Epithelial cell of proximal tubule (primary cell): ENCODE data around the gene FBXL15. TPM values are rescaled to one million over a fixed set of nuclear protein-coding genes. Genes with fewer than 3 reads are reported as not detected.

Experiments used
- DNase-seq: peaks from one replicate; pipeline ENCODE4 v3.0.0-alpha.2; 2011; ENCODE audit warnings: low read depth
- H3K4me3 ChIP-seq: 2 replicates; pipeline ENCODE4 v1.5.1; 2011; ENCODE audit warnings: low read depth, mild to moderate bottlenecking, low read length
- CTCF ChIP-seq: conservative IDR thresholded peaks from 2 replicates; pipeline ENCODE4 v1.5.1; 2012; ENCODE audit warnings: low read depth, mild to moderate bottlenecking, low read length
- total RNA-seq: library from RNA; depleted of rRNA; stranded (reverse); fragments of >200 nt; gene quantifications from 2 replicates; pipeline ENCODE4 v1.2.3, GENCODE V29; 2015

Gene FBXL15
- total RNA-seq, 1 donor from 2014 or later, result 34.6 TPM

- no peak overlapping the region for H3K4me3 ChIP-seq
- no peak for DNase-seq
- TF ChIP-seq CTCF, result no peak
Measured at GRCh38 chr10:102382871-102383270, 37.8 kb upstream of the FBXL15 start.

GRCh38 chr10:102384053-102384452 lies 36.6 kb upstream of the FBXL15 start:
- no peak for DNase-seq
- TF ChIP-seq CTCF, result peak; percentile 23
- H3K4me3 ChIP-seq, result no peak overlapping the region

GRCh38 chr10:102384606-102385429 lies 35.8 kb upstream of the FBXL15 start:
- no peak for TF ChIP-seq CTCF
- DNase-seq, result no peak
- no peak overlapping the region for H3K4me3 ChIP-seq

GRCh38 chr10:102389894-102390293 lies 30.7 kb upstream of the FBXL15 start:
- DNase-seq, result no peak
- H3K4me3 ChIP-seq, result no peak overlapping the region
- no peak for TF ChIP-seq CTCF

- TF ChIP-seq CTCF, result no peak
- no peak for DNase-seq
- H3K4me3 ChIP-seq, result no peak overlapping the region
Measured at GRCh38 chr10:102392306-102392705, 28.3 kb upstream of the FBXL15 start.

GRCh38 chr10:102393411-102394078 lies 27.1 kb upstream of the FBXL15 start:
- DNase-seq, result no peak
- TF ChIP-seq CTCF, result peak; percentile 91

More at GRCh38 chr10:102393411-102394078, 27.1 kb upstream of the FBXL15 start:
- peak overlapping the region; percentile 68 for H3K4me3 ChIP-seq
